Neural cell (in vitro differentiated cells): ENCODE measurements around the gene TOR1AIP2. TPM values are rescaled to one million over a fixed set of nuclear protein-coding genes. Genes with fewer than 3 reads are reported as not detected.
"Not testable (repeated sequence)": the region's sequence is repeated elsewhere in the genome, so short reads cannot be mapped to it uniquely, and the experiment has no call there.

Experiments used
- H2AFZ ChIP-seq: fragments of 200-600, 300-800 bp; sonication (generic), shearing (Covaris generic); 2 replicates; pipeline ENCODE4 v1.6.0; 2014; ENCODE audit warnings: low read depth, mild to moderate bottlenecking, antibody characterized with exemption, low read length, moderate library complexity
- H3F3A ChIP-seq: fragments of 200-600 bp; shearing (Covaris generic); 2 replicates; pipeline ENCODE4 v1.6.1; 2016; ENCODE audit warnings: mild to moderate bottlenecking, moderate library complexity, mixed read lengths, antibody characterized with exemption, low read length; ENCODE audit not compliant: insufficient read depth, poor library complexity, severe bottlenecking
- H3K27ac ChIP-seq: fragments of 200-600, 300-800 bp; sonication (generic), shearing (Covaris generic); 2 replicates; pipeline ENCODE4 v1.5.1; 2014; ENCODE audit warnings: mild to moderate bottlenecking, low read length, moderate library complexity
- H3K27me3 ChIP-seq: fragments of 300-800, 200-600 bp; sonication (generic), shearing (Covaris generic); 2 replicates; pipeline ENCODE4 v1.6.0; 2014; ENCODE audit warnings: mild to moderate bottlenecking, low read depth, low read length, moderate library complexity; ENCODE audit not compliant: insufficient read depth
- H3K36me3 ChIP-seq: fragments of 300-800, 200-600 bp; sonication (generic), shearing (Covaris generic); 2 replicates; pipeline ENCODE4 v1.5.1; 2014; ENCODE audit warnings: mild to moderate bottlenecking, antibody characterized with exemption, low read length, moderate library complexity; ENCODE audit not compliant: insufficient read depth
- H3K4me2 ChIP-seq: fragments of 300-800, 200-600 bp; sonication (generic), shearing (Covaris generic); 2 replicates; pipeline ENCODE4 v1.6.0; 2014; ENCODE audit warnings: mild to moderate bottlenecking, low read length
- H3K4me3 ChIP-seq: fragments of 300-800, 200-600 bp; sonication (generic), shearing (Covaris generic); 2 replicates; pipeline ENCODE4 v1.5.1; 2014; ENCODE audit warnings: mild to moderate bottlenecking, low read length, moderate library complexity
- H3K79me2 ChIP-seq: fragments of 200-600 bp; shearing (Covaris generic); replicated peaks from 2 replicates; pipeline ENCODE4 v1.6.0; 2014; ENCODE audit warnings: mild to moderate bottlenecking, low read length, moderate library complexity; ENCODE audit not compliant: insufficient read depth
- H3K9ac ChIP-seq: fragments of 300-800, 200-600 bp; sonication (generic), shearing (Covaris generic); 2 replicates; pipeline ENCODE4 v1.6.1; 2016; ENCODE audit warnings: mild to moderate bottlenecking, low read length, mixed read lengths
- H3K9me2 ChIP-seq: fragments of 200-600 bp; shearing (Covaris generic); 2 replicates; pipeline ENCODE4 v1.6.1; 2016; ENCODE audit warnings: mild to moderate bottlenecking, low read length, mixed read lengths; ENCODE audit not compliant: insufficient read depth
- H3K9me3 ChIP-seq: fragments of 200-600, 300-800 bp; sonication (generic), shearing (Covaris generic); 2 replicates; pipeline ENCODE4 v1.6.1; 2016; ENCODE audit warnings: mild to moderate bottlenecking, mixed run types, low read length, moderate library complexity, mixed read lengths
- H4K20me1 ChIP-seq: fragments of 200-600 bp; shearing (Covaris generic); 2 replicates; pipeline ENCODE4 v1.6.1; 2016; ENCODE audit warnings: mild to moderate bottlenecking, mixed run types; ENCODE audit not compliant: insufficient read depth
- CTCF ChIP-seq: fragments of 450-650 bp; IDR thresholded peaks from 2 replicates; pipeline ENCODE4 v1.5.1; 2014; ENCODE audit warnings: antibody characterized with exemption, mild to moderate bottlenecking, moderate library complexity; ENCODE audit not compliant: poor library complexity, severe bottlenecking
- EP300 ChIP-seq: fragments of 450-650 bp; conservative IDR thresholded peaks from 2 replicates; pipeline ENCODE4 v1.6.1; 2014; ENCODE audit warnings: antibody characterized with exemption, mild to moderate bottlenecking, moderate library complexity; ENCODE audit not compliant: poor library complexity, severe bottlenecking
- EZH2 ChIP-seq: fragments of 200-600, 300-800 bp; shearing (Covaris generic), sonication (generic); IDR thresholded peaks from 2 replicates; pipeline ENCODE4 v1.6.1; 2014; ENCODE audit warnings: antibody characterized with exemption, low read length, borderline replicate concordance, mild to moderate bottlenecking; ENCODE audit not compliant: insufficient read depth, poor library complexity, severe bottlenecking
- MXI1 ChIP-seq: fragments of 450-650 bp; conservative IDR thresholded peaks from 2 replicates; pipeline ENCODE4 v1.6.1; 2014; ENCODE audit warnings: antibody characterized with exemption, mild to moderate bottlenecking; ENCODE audit not compliant: poor library complexity, severe bottlenecking
- POLR2AphosphoS5 ChIP-seq: IDR thresholded peaks from 2 replicates; pipeline ENCODE4 v1.6.1; 2012
- RAD21 ChIP-seq: fragments of 450-650 bp; conservative IDR thresholded peaks from 2 replicates; pipeline ENCODE4 v1.6.1; 2014; ENCODE audit warnings: antibody characterized with exemption, mild to moderate bottlenecking, moderate library complexity
- REST ChIP-seq: IDR thresholded peaks from 2 replicates; pipeline ENCODE4 v1.6.1; 2012; ENCODE audit warnings: borderline replicate concordance
- SMC3 ChIP-seq: fragments of 450-650 bp; conservative IDR thresholded peaks from 2 replicates; pipeline ENCODE4 v1.6.1; 2014; ENCODE audit warnings: antibody characterized with exemption, mild to moderate bottlenecking, moderate library complexity; ENCODE audit not compliant: poor library complexity
- TAF1 ChIP-seq: IDR thresholded peaks from 2 replicates; pipeline ENCODE4 v1.6.1; 2012; ENCODE audit warnings: low read depth
- polyA plus RNA-seq: library from polyadenylated mRNA; depleted of rRNA; stranded (reverse); fragments of >200 nt; gene quantifications from 2 replicates; pipeline ENCODE4 v1.2.3, GENCODE V29; 2014

TOR1AIP2 gene
- polyA plus RNA-seq, 1 donor from 2014 or later = 44.7 TPM

- Histone ChIP-seq H3K4me2 (no peak overlapping the region), H3K79me2 (no peaks in the 10 kb centered on the region), H3K9ac (no peak overlapping the region), H3K9me3 (no peaks in the 10 kb centered on the region), H3K27ac (no peak overlapping the region), H3F3A (no peaks in the 10 kb centered on the region), H3K4me3 (no peak overlapping the region), H2AFZ (no peak overlapping the region), H3K27me3 (no peaks in the 10 kb centered on the region), H4K20me1 (no peaks in the 10 kb centered on the region), H3K9me2 (no peaks in the 10 kb centered on the region), H3K36me3 (no peaks in the 10 kb centered on the region)
- no peak for TF ChIP-seq TAF1
- TF ChIP-seq REST = no peak
- no peak for TF ChIP-seq EP300
- TF ChIP-seq POLR2AphosphoS5 = no peak
- TF ChIP-seq EZH2 = no peak
- no peak for TF ChIP-seq SMC3
- TF ChIP-seq MXI1 = no peak
- no peak for TF ChIP-seq CTCF
- no peak for TF ChIP-seq RAD21
Observed at GRCh38 chr1:179840107-179840506, 37.5 kb downstream of the TOR1AIP2 start.

- H4K20me1 ChIP-seq, H3K27ac ChIP-seq, H3K4me3 ChIP-seq, H3K4me2 ChIP-seq, H3K27me3 ChIP-seq, H3K9me3 ChIP-seq, H3K36me3 ChIP-seq, H2AFZ ChIP-seq, H3F3A ChIP-seq, H3K9me2 ChIP-seq, H3K79me2 ChIP-seq, H3K9ac ChIP-seq: not testable (repeated sequence)
Observed at GRCh38 chr1:179836686-179837445, 40.7 kb downstream of the TOR1AIP2 start.
